Heart left ventricle (tissue), 16 donors: ENCODE data around the gene P4HB. TPM values are rescaled to one million over a fixed set of nuclear protein-coding genes. Genes with fewer than 3 reads are reported as not detected.
A peak's percentile ranks its signal among the peaks of the same experiment; 100 is the strongest.

Experiments
- ATAC-seq, 4 donors: fragments of 200-7000 bp; cut with Tn5 transposase; one replicate each; pipeline ENCODE4 v1.9.1; 2020 to 2022; ENCODE audit warnings: moderate library complexity in 4 of 4, mild to moderate bottlenecking in 3 of 4, moderate number of reproducible peaks in 1 of 4
- DNase-seq, 5 donors: peaks; one replicate each; pipeline ENCODE4 v3.0.0-alpha.2; 2020
- H3K27ac ChIP-seq, 12 donors: fragments of 200-600 bp; sonication (generic) in 4 of 12; one replicate each; pipeline versions ENCODE4 v1.5.0 to v1.8.0; 2016 to 2022; ENCODE audit warnings: mild to moderate bottlenecking in 2 of 12
- H3K27me3 ChIP-seq, 9 donors: fragments of 200-600 bp; sonication (generic) in 2 of 9; one replicate each; pipeline versions ENCODE4 v1.5.1 to v1.8.0; 2016 to 2022; ENCODE audit warnings: mild to moderate bottlenecking in 3 of 9
- H3K36me3 ChIP-seq, 9 donors: fragments of 200-600 bp; sonication (generic) in 2 of 9; one replicate each; pipeline versions ENCODE4 v1.5.0 to v1.8.0; 2018 to 2022; ENCODE audit warnings: mild to moderate bottlenecking in 2 of 9
- H3K4me1 ChIP-seq, 12 donors: fragments of 200-600 bp; sonication (generic) in 4 of 12; one replicate each; pipeline versions ENCODE4 v1.5.0 to v1.8.0; 2016 to 2022; ENCODE audit warnings: mild to moderate bottlenecking in 3 of 12
- H3K4me3 ChIP-seq, 12 donors: fragments of 200-600 bp; sonication (generic) in 4 of 12; one replicate each; pipeline versions ENCODE4 v1.5.0 to v1.8.0; 2017 to 2022; ENCODE audit warnings: mild to moderate bottlenecking in 9 of 12, moderate library complexity in 4 of 12
- H3K9me3 ChIP-seq, 12 donors: fragments of 200-600 bp; sonication (generic) in 4 of 12; one replicate each; pipeline versions ENCODE4 v1.5.0 to v1.8.0; 2016 to 2022; ENCODE audit warnings: mild to moderate bottlenecking in 1 of 12
- CTCF ChIP-seq, 12 donors: fragments of 200-600 bp; sonication (generic) in 4 of 12; IDR thresholded peaks; one replicate each; pipeline versions ENCODE4 v1.5.0 to v1.8.0; 2018 to 2022; ENCODE audit warnings: antibody characterized with exemption in 12 of 12, mild to moderate bottlenecking in 5 of 12
- POLR2A ChIP-seq, 2 donors: fragments of 450-650 bp; IDR thresholded peaks; one replicate each; pipeline ENCODE4 v1.6.1; 2017; ENCODE audit warnings: antibody characterized with exemption in 2 of 2, mild to moderate bottlenecking in 2 of 2, moderate library complexity in 2 of 2
- WGBS, 4 donors: extraction: QIAGEN DNeasy Blood & Tissue Kit in 2 of 4; methylation state at CpG; one replicate each; pipeline versions ENCODE4 v1.1.5 to v1.1.7; 2013 to 2018; 5-methylcytosine and 5-hydroxymethylcytosine counted together
- intact Hi-C, 10 donors: fragments of 100-400 bp; cut with DNase I; formaldehyde crosslinking; loops; one replicate each; pipeline versions ENCODE4 v1.11.1 to v1.14.2; 2022
- polyA plus RNA-seq, 2 donors: library from polyadenylated mRNA; stranded (reverse); fragments of 200-250 nt; gene quantifications; one replicate each; pipeline ENCODE4 v1.2.3, GENCODE V29; 2013
- total RNA-seq, 9 donors: library from RNA; depleted of rRNA in 2 of 9; stranded (reverse); fragments of >200 nt in 2 of 9; fragmentation: NEBNext Ultra II Directional in 3 of 9; extraction: Animal tissue kit (Norgen Biotek cat#: 25700) in 3 of 9; gene quantifications; one replicate each; pipeline versions ENCODE4 v1.1.0 to v1.2.4, GENCODE V29; 2016 to 2023
- donor health status: ischemic (EF 13 %, LVEDD 7.1; RV severe dilation, severe dysfunction).
- donor health status: healthy with polysubstance abuse.
- donor health status: DM: no; HTN: yes; CAD: no.
- donor health status: DM: no; HTN: no; CAD: no.
- donor health status: ischemic (EF 25% LVEDD 6.9; RV normal size, moderate dysfunction).
- donor health status: ischemic (EF 25% LVEDD 5.7; RV mildly dilated, moderate dysfunction).
- donor health status: healthy.
- donor health status: DM: yes; HTN: yes; CAD: no.
- donor health status: ischemic (EF 35%, LVEDD 5.7; RV mildly dilated, moderate dysfunction).
- donor health status: nonischemic (EF 11% LVEDD 7.7; RV severe dilation, severe dysfunction).
- donor health status: DM: yes; HTN: yes; CAD: no.
- donor health status: PGD.
- donor health status: ischemic (EF 29% LVEDD 5.4; RV normal size, mild dysfunction).
- donor health status: nonischemic (EF 23%, LVEDD 6.1; RV moderate dilation, normal function).

Gene P4HB
- total and polyA plus RNA-seq, 11 donors, result 246 to 763 (median 374) TPM

- no peak for DNase-seq
- no peak for ATAC-seq
- TF ChIP-seq CTCF (IDR thresholded peaks at IDR 0.05) (no peak), POLR2A (IDR thresholded peaks at IDR 0.05) (no peak)
- Histone ChIP-seq H3K27ac (peak overlapping the region in 2 of 12 donors; percentile 3 to 12), H3K4me3 (no peak overlapping the region), H3K27me3 (no peaks in the 10 kb centered on the region), H3K36me3 (peaks cover 0 to 23% (median 5%) of the 10 kb centered on the region in 9 donors), H3K4me1 (peaks cover 3 to 34% (median 17%) of the 10 kb centered on the region in 12 donors), H3K9me3 (no peaks in the 10 kb centered on the region)
- intact Hi-C loops, result loop anchor here in 1 of 10 donors (5.0 kb wide), 1 partner anchor 33 kb away; no protein-coding TSS in a partner anchor
- 81 to 91% (median 86%) methylated on average over 6 to 11 of the region's 11 CpGs for WGBS, 4 donors
Observed at GRCh38 chr17:81824595-81824994, 35.7 kb downstream of the P4HB start.

GRCh38 chr17:81823820-81824550, 36.4 kb downstream of the P4HB start:
- ATAC-seq (no peak), DNase-seq (no peak)
- no peaks in the 10 kb centered on the region for H3K27me3 ChIP-seq
- no peak overlapping the region for H3K4me3 ChIP-seq
- H3K27ac ChIP-seq, result no peak overlapping the region
- peaks cover 0 to 23% (median 5%) of the 10 kb centered on the region in 9 donors for H3K36me3 ChIP-seq
- intact Hi-C loops, result loop anchor here in 1 of 10 donors (5.0 kb wide), 1 partner anchor 33 kb away; no protein-coding TSS in a partner anchor
- 90 to 94% (median 92%) methylated on average over 19 to 33 of the region's 33 CpGs for WGBS, 4 donors
- H3K4me1 ChIP-seq, result peaks cover 3 to 33% (median 17%) of the 10 kb centered on the region in 12 donors
- H3K9me3 ChIP-seq, result no peaks in the 10 kb centered on the region
- TF ChIP-seq CTCF (IDR thresholded peaks at IDR 0.05) (no peak), POLR2A (IDR thresholded peaks at IDR 0.05) (no peak)

GRCh38 chr17:81822996-81823819, 37.1 kb downstream of the P4HB start:
- DNase-seq (no peak), ATAC-seq (no peak)
- Histone ChIP-seq H3K9me3 (no peaks in the 10 kb centered on the region), H3K36me3 (peaks cover 0 to 23% (median 5%) of the 10 kb centered on the region in 9 donors), H3K27me3 (no peaks in the 10 kb centered on the region), H3K4me1 (peaks cover 3 to 29% (median 17%) of the 10 kb centered on the region in 12 donors), H3K27ac (peak overlapping the region in 11 of 12 donors; percentile 78 to 92 (median 88)), H3K4me3 (no peak overlapping the region)
- WGBS, 4 donors, result 89 to 91% (median 90%) methylated on average over 14 to 30 of the region's 30 CpGs
- TF ChIP-seq CTCF (IDR thresholded peaks at IDR 0.05) (no peak), POLR2A (IDR thresholded peaks at IDR 0.05) (no peak)
- intact Hi-C loops, result loop anchor here in 1 of 10 donors (5.0 kb wide), 1 partner anchor 34 kb away; no protein-coding TSS in a partner anchor

- peaks cover 0 to 23% (median 5%) of the 10 kb centered on the region in 9 donors for H3K36me3 ChIP-seq
- DNase-seq (no peak), ATAC-seq (peak in 1 of 4 donors; percentile 1)
- no peak overlapping the region for H3K4me3 ChIP-seq
- intact Hi-C loops, result loop anchor here in 1 of 10 donors (5.0 kb wide), 1 partner anchor 35 kb away; no protein-coding TSS in a partner anchor
- 86 to 89% (median 88%) methylated on average over 5 to 8 of the region's 8 CpGs for WGBS, 4 donors
- H3K27ac ChIP-seq, result peak overlapping the region; percentile 78 to 96 (median 89)
- no peaks in the 10 kb centered on the region for H3K27me3 ChIP-seq
- H3K4me1 ChIP-seq, result peaks cover 3 to 29% (median 17%) of the 10 kb centered on the region in 12 donors
- H3K9me3 ChIP-seq, result no peaks in the 10 kb centered on the region
- TF ChIP-seq CTCF (IDR thresholded peaks at IDR 0.05) (no peak), POLR2A (IDR thresholded peaks at IDR 0.05) (no peak)
Observed at GRCh38 chr17:81822312-81822637, 38.1 kb downstream of the P4HB start.
